Spleen (tissue), 11 donors: Measurements from ENCODE around the gene HOXD12. TPM values are rescaled to one million over a fixed set of nuclear protein-coding genes. Genes with fewer than 3 reads are reported as not detected.

ENCODE experiments used
- DNase-seq: peaks from one replicate; pipeline ENCODE4 v3.0.0-alpha.2; 2020
- H3K27ac ChIP-seq, 8 donors: fragments of 200-600 bp; sonication (generic) in 7 of 8; 1 replicate in 4 of 8; 2 replicates in 4 of 8; pipeline versions ENCODE4 v1.5.0 to v1.8.0; 2016 to 2021; ENCODE audit warnings: inconsistent platforms in 4 of 8, mild to moderate bottlenecking in 4 of 8, moderate library complexity in 1 of 8
- H3K27me3 ChIP-seq, 7 donors: fragments of 200-600 bp; sonication (generic) in 6 of 7; replicated peaks in 1 of 7; 1 replicate in 4 of 7; 2 replicates in 3 of 7; pipeline versions ENCODE4 v1.5.0 to v1.8.0; 2016 to 2021; ENCODE audit warnings: inconsistent platforms in 3 of 7, mild to moderate bottlenecking in 1 of 7
- H3K36me3 ChIP-seq, 6 donors: fragments of 200-600 bp; sonication (generic) in 5 of 6; 1 replicate in 4 of 6; 2 replicates in 2 of 6; pipeline versions ENCODE4 v1.5.0 to v1.8.0; 2016 to 2021; ENCODE audit warnings: inconsistent platforms in 2 of 6
- H3K4me1 ChIP-seq, 6 donors: fragments of 200-600 bp; sonication (generic) in 5 of 6; 1 replicate in 3 of 6; 2 replicates in 3 of 6; pipeline versions ENCODE4 v1.5.0 to v1.8.0; 2016 to 2021; ENCODE audit warnings: inconsistent platforms in 3 of 6
- H3K4me3 ChIP-seq, 8 donors: fragments of 200-600 bp; sonication (generic) in 7 of 8; 1 replicate in 4 of 8; 2 replicates in 4 of 8; pipeline versions ENCODE4 v1.5.0 to v1.8.0; 2016 to 2021; ENCODE audit warnings: inconsistent platforms in 4 of 8, mild to moderate bottlenecking in 4 of 8, moderate library complexity in 2 of 8
- H3K9me3 ChIP-seq, 8 donors: fragments of 200-600 bp; sonication (generic) in 7 of 8; 1 replicate in 4 of 8; 2 replicates in 4 of 8; pipeline versions ENCODE4 v1.5.0 to v1.8.0; 2016 to 2021; ENCODE audit warnings: inconsistent platforms in 4 of 8
- CTCF ChIP-seq, 11 experiments: fragments of 200-600 bp in 7 of 11; fragments of 450-650 bp in 4 of 11; sonication (generic) in 4 of 11; IDR thresholded peaks in 8 of 11; conservative IDR thresholded peaks in 3 of 11; 1 replicate in 7 of 11; 2 replicates in 4 of 11; pipeline versions ENCODE4 v1.4.0 to v1.8.0; 2016 to 2021; ENCODE audit warnings: antibody characterized with exemption in 11 of 11, inconsistent platforms in 4 of 11, mild to moderate bottlenecking in 1 of 11
- POLR2A ChIP-seq, 3 donors: fragments of 450-650 bp; IDR thresholded peaks; one replicate each; pipeline ENCODE4 v1.5.1; 2017; ENCODE audit warnings: antibody characterized with exemption in 3 of 3, mild to moderate bottlenecking in 1 of 3
- POLR2AphosphoS5 ChIP-seq, 3 donors: sonication (generic); formaldehyde crosslinking; IDR thresholded peaks; one replicate each; pipeline ENCODE4 v1.5.1; 2017; ENCODE audit warnings: antibody characterized with exemption in 3 of 3
- WGBS, 5 donors: extraction: QIAGEN DNeasy Blood & Tissue Kit in 3 of 5; methylation state at CpG; one replicate each; pipeline versions ENCODE4 v1.1.5 to v1.1.7; 2013 to 2018; 5-methylcytosine and 5-hydroxymethylcytosine counted together
- intact Hi-C: fragments of 100-400 bp; cut with DNase I; formaldehyde crosslinking; loops from one replicate; pipeline ENCODE4 v1.15.0; 2023; ENCODE audit warnings: low total_unique reads
- polyA plus RNA-seq, 3 donors: library from polyadenylated mRNA; stranded (reverse); fragments of 200-250 nt; gene quantifications; one replicate each; pipeline ENCODE4 v1.2.1, GENCODE V29; 2013
- total RNA-seq, 7 donors: library from RNA; depleted of rRNA in 3 of 7; stranded (reverse); fragments of >200 nt in 3 of 7; fragmentation: NEBNext Ultra II Directional in 4 of 7; extraction: Animal tissue kit (Norgen Biotek cat#: 25700) in 4 of 7; gene quantifications; one replicate each; pipeline versions ENCODE4 v1.1.0 to v1.2.1, GENCODE V29; 2016 to 2021
- donor health status: healthy with polysubstance abuse.
- donor health status: DM: no; HTN: no; CAD: no; lungs with moderate emphysema.
- donor health status: DM: no; HTN: no; CAD: no.
- donor health status: Bipolar disorder and iron deficiency.
- donor health status: healthy.
- donor health status: DM: no; HTN: no; CAD: no.
- donor health status: DM: yes; HTN: yes; CAD: no.

HOXD12 gene
- total and polyA plus RNA-seq, 10 donors = not detected

- Histone ChIP-seq H3K4me3 (no peak overlapping the region), H3K36me3 (no peaks in the 10 kb centered on the region), H3K27ac (no peak overlapping the region), H3K9me3 (peaks cover 0 to 5% (median 0%) of the 10 kb centered on the region in 8 donors), H3K4me1 (peaks cover 7 to 51% (median 40%) of the 10 kb centered on the region in 6 donors), H3K27me3 (peaks cover 26 to 100% (median 100%) of the 10 kb centered on the region in 7 donors)
- 7 to 16% (median 10%) methylated on average over 14 to 30 of the region's 30 CpGs for WGBS, 5 donors
- DNase-seq = no peak
- TF ChIP-seq POLR2AphosphoS5 (IDR thresholded peaks at IDR 0.05) (no peak), CTCF (IDR thresholded peaks at IDR 0.05 in 8 of 11, conservative IDR thresholded peaks at IDR 0.05 in 3 of 11) (no peak), POLR2A (IDR thresholded peaks at IDR 0.05) (no peak)
- intact Hi-C loops = loop anchor here (5.0 kb wide), 1 partner anchor 847 kb away; no protein-coding TSS in a partner anchor
Observed at GRCh38 chr2:176099159-176099727, 352 bp upstream of the HOXD12 start.

DNA sequence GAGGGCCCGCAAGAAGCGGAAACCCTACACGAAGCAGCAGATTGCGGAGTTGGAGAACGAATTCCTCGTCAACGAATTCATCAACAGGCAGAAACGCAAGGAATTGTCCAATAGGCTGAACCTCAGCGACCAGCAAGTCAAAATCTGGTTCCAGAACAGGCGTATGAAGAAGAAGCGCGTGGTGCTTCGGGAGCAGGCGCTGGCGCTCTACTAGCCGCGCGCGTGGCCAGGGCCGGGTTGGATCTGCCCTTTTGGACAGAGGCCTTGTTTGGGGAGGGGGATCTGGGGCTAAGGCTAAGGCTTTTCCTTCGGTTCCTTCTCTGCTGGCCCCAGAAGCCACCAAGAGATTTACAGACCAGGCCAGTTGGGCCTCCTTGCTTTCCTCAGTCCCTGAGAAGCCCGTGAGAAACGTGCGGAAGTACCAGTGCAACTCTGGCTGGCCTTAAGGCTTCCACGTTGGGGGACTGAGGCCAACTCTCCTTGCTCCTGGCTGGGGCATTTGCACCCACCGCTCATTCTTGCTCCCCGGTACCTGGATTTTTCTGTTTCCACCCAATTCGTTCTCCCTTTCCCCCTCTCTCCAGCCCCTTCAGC, 1.0 kb downstream of the HOXD12 start:
- no peak overlapping the region for H3K27ac ChIP-seq
- H3K36me3 ChIP-seq = no peaks in the 10 kb centered on the region
- TF ChIP-seq POLR2AphosphoS5 (IDR thresholded peaks at IDR 0.05) = no peak
- no peak for TF ChIP-seq POLR2A (IDR thresholded peaks at IDR 0.05)
- no peak for TF ChIP-seq CTCF (IDR thresholded peaks at IDR 0.05 in 8 of 11, conservative IDR thresholded peaks at IDR 0.05 in 3 of 11)
- intact Hi-C loops = loop anchor here (5.0 kb wide), 1 partner anchor 413 kb away; no protein-coding TSS in a partner anchor
- H3K27me3 ChIP-seq = peaks cover 26 to 100% (median 100%) of the 10 kb centered on the region in 7 donors
- peaks cover 10 to 65% (median 48%) of the 10 kb centered on the region in 6 donors for H3K4me1 ChIP-seq
- DNase-seq = no peak
- H3K4me3 ChIP-seq = peak overlapping the region in 1 of 8 donors; percentile 22
- peaks cover 0 to 5% (median 0%) of the 10 kb centered on the region in 8 donors for H3K9me3 ChIP-seq
- 9 to 18% (median 12%) methylated on average over 16 to 28 of the region's 28 CpGs for WGBS, 5 donors

DNA sequence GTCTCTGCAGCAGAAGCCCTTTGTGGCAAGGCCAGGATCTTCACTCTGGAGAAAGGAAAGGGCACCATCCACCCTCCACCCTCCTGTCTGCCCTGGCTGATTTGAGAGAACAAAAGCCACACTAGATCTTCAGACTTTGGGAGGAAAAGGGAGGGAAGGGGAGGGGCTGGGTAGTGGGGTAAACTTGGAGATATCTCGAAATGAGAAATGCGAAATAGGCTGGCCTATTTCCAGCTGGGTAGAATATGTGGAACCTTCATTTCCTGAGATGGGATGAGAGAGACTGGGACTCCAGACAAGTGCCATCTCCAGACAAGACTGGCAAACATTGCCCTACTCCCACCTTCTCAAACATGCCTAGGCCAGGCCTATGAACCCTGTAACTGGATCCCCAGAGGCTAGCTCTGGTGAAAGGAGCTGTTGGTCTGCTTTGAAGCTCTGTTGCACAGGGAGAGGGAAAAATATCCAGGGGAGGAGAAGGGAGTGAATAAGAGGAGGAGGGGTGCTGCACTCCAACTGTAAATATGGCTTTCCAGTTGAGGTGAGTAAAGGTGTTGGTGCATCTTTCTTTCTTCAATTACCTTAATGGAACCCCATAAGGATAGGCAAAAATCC, 1.7 kb downstream of the HOXD12 start:
- WGBS, 5 donors = 10 to 23% (median 12%) methylated on average over 2 of the region's 2 CpGs
- intact Hi-C loops = loop anchor here (5.0 kb wide), 1 partner anchor 414 kb away; no protein-coding TSS in a partner anchor
- no peaks in the 10 kb centered on the region for H3K36me3 ChIP-seq
- H3K27me3 ChIP-seq = peaks cover 26 to 100% (median 100%) of the 10 kb centered on the region in 7 donors
- no peak for DNase-seq
- peaks cover 11 to 69% (median 48%) of the 10 kb centered on the region in 6 donors for H3K4me1 ChIP-seq
- H3K4me3 ChIP-seq = no peak overlapping the region
- no peak overlapping the region for H3K27ac ChIP-seq
- H3K9me3 ChIP-seq = peaks cover 0 to 5% (median 0%) of the 10 kb centered on the region in 8 donors
- no peak for TF ChIP-seq CTCF (IDR thresholded peaks at IDR 0.05 in 8 of 11, conservative IDR thresholded peaks at IDR 0.05 in 3 of 11)
- TF ChIP-seq POLR2A (IDR thresholded peaks at IDR 0.05) = no peak
- no peak for TF ChIP-seq POLR2AphosphoS5 (IDR thresholded peaks at IDR 0.05)

DNA sequence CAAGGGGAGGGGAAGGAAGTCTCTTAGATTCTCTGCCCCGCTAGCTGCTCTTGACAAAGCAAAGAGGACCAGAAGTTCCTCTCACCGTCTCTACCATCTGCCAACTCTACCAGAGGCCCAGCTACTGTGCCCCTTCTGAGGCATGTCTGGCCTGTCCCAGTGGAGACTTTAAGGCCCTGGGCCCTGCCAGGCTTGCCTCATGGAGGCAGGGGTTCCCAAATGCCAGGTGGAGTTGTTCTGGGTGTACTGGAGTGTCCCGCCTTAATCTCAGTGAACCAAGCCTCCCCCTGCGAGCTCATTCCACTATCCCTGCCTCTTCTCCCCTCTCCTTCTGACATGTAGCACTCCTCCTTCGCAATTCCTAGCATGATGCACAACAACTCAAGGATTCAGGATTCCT, 2.2 kb downstream of the HOXD12 start:
- Histone ChIP-seq H3K27ac (no peak overlapping the region), H3K27me3 (peaks cover 26 to 100% (median 100%) of the 10 kb centered on the region in 7 donors), H3K9me3 (peaks cover 0 to 6% (median 0%) of the 10 kb centered on the region in 8 donors), H3K4me1 (peaks cover 16 to 69% (median 48%) of the 10 kb centered on the region in 6 donors), H3K36me3 (no peaks in the 10 kb centered on the region), H3K4me3 (no peak overlapping the region)
- 19 to 29% (median 28%) methylated on average over 5 of the region's 5 CpGs for WGBS, 5 donors
- intact Hi-C loops = loop anchor here (5.0 kb wide), 1 partner anchor 415 kb away; no protein-coding TSS in a partner anchor
- no peak for TF ChIP-seq CTCF (IDR thresholded peaks at IDR 0.05 in 8 of 11, conservative IDR thresholded peaks at IDR 0.05 in 3 of 11)
- TF ChIP-seq POLR2AphosphoS5 (IDR thresholded peaks at IDR 0.05) = no peak
- TF ChIP-seq POLR2A (IDR thresholded peaks at IDR 0.05) = no peak
- no peak for DNase-seq
